ENCODE data around the gene CACUL1.

Gene CACUL1

DNA sequence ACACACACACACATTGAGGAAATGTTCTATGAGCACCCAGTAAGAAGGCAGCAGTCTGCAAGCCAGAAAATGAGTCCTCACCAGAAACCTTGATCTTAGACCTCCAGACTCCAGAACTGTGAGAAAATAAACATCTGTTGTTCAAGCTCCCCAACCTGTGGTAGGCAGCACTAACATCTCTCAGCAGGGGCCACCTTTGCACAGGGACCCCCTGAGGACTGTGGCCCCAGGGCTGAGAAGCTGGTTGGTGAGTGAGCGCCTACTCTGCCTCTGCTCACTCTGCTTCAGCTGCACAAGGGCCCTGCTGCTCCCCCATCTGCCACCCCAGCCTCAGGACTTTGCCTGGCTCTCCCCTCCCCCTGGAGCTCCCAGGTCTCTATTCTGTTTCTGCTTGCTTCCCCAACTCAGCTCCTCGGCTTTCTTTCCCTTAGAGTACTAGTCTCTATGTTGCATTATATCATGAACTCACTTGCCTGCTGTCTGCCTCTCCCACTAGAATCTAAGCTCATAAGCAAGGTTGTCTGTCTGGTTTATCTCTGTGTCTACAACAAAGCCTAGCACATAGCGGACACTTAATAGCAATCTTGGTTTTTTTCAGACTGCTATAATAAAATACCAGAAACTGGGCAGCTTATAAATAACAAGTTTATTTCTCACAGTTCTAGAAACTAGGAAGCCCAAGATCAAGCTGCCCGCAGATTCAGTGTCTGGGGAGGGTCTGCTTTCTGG, 118.9 kb downstream of the CACUL1 start:
- DNase-seq: no peak

DNA sequence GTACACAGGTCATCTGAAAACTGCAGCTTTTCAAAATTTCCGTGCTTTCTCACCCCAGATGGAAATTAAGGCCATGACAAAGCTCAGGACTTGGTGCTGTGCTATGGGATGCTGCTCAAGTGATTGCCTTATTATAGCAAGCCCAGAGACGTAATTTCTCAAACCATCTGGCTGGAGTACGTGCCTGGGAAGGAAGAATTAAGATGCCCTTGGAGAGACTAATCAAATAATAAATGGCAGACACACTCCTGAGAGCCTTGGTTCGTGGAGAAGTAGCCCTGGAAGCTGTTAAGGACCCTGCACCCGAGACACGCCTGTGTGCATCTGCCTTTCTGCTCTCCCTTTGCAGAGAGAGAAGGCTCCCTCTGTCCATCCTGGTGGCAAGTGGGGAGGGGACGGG, 121.0 kb downstream of the CACUL1 start:
- DNase-seq: no peak

DNA sequence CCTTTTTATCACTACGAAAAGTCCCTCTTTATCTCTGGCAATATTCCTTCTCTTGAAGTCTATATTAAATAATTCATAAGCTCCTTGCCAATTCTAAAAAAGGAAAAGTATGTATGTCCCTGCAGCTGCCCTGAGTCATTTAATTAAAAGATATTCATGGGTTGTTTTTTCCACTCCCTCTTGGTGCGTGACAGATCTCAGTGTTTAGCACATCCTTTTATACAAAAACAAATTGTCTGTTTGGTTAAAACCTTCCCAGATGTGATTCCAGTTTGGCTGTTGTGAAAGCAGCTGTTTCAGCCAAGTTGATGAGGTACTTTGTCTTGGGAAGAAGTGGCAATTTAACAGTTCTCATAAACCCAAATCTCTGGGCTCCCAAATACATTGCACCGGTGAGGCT, 125.6 kb downstream of the CACUL1 start:
- DNase-seq: no peak

DNA sequence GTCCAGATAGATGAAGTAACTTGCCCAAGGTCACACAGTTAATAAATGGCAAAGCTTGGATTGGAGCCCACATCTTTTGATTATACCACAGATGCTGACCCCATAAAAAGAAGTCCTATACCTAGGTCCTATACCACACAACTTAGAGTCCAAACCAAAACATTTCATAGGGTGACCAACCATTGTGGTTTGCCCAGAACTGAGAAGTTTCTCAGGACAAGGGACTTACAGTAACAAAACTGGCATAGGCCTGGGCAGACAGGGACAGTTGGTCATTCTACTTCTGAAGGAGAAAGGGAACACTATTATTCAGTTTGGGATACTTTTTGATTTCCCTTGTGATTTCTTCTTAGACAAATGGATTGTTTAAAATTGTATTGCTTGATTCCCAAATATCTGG, 126.4 kb downstream of the CACUL1 start:
- DNase-seq: no peak

DNA sequence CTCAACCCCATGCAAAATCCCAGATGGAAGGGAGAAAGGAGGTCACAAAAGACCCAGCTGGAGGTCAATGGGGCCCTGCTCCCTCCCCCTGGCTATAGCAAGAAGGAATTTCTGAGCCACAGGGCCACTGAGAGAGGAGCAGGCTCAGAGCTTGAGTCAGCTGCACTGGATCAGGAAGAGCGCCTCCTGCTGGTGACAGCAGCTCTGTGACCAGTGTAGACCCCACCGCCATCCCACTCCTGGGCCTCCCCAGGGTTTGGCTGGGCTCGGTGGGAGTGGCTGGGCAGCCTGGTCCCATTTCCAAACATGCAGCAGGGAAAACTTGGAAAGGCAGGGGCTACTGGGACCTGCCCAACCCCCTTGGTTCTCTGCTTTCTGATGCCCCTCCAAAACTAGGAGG, 127.8 kb downstream of the CACUL1 start:
- DNase-seq: no peak

Data from inflammatory macrophage treated with lipopolysaccharide for 4 hours (primary cell).